Endothelial cell of umbilical vein (primary cell): ENCODE data around the gene POU3F1.

Experiments used
- CTCF ChIP-seq, 2 donors: IDR thresholded peaks; 1 replicate in 1 of 2; 2 replicates in 1 of 2; pipeline ENCODE4 v1.5.1; 2011; ENCODE audit warnings: low read length in 2 of 2, mild to moderate bottlenecking in 2 of 2, moderate library complexity in 2 of 2, control low read depth in 1 of 2, inconsistent platforms in 1 of 2, low read depth in 1 of 2; ENCODE audit not compliant: insufficient read depth in 1 of 2; ENCODE audit errors: extremely low read depth in 1 of 2
- EZH2 ChIP-seq: IDR thresholded peaks from 2 replicates; pipeline ENCODE4 v1.6.1; 2012; ENCODE audit warnings: borderline replicate concordance, low read depth, mild to moderate bottlenecking, moderate library complexity, low read length, inconsistent platforms; ENCODE audit not compliant: severe bottlenecking

GRCh38 chr1:38079019-38079418, 32.4 kb upstream of the POU3F1 start:
- TF ChIP-seq EZH2 (no peak), CTCF (IDR thresholded peaks at IDR 0.05; ENCODE audit: extremely low read depth in 1 of 2, insufficient read depth in 1 of 2, low read depth in 1 of 2, low read length in 2 of 2) (no peak)
